Measurements from ENCODE around the gene SORBS1.

Gene SORBS1

DNA sequence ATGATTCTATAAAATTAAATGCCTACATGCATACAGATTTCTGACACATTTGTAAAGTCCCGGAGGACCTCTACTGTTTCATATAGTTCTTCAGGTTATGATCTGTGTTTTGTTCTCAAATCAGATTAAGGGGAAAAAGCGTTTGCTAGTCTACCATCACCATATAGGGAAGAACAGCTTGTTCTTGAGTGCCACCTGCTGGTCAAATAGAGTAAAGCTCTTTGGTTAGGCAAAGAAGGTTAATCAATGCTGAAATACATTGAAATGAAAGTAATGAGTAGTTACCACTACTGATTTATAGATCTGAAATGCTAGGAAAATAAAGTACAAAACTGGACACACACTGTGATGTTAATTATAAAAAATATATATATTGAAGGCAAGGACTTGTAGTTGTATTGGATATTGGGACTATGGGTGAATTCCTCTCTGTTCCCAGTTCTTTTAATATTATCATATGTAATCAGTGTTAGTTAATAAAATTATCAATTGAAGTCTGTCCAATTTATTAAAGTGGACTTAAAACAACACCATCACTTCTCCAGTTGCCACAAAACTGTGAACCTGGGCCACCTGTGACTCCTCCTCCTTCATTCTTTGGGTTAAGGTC lies 197.8 kb downstream of the SORBS1 start:
- peak; percentile 12 to 49 for DNase-seq (ENCODE audit: low read depth in 1 of 2, low spot score in 1 of 2)
- TF ChIP-seq SPI1 (IDR thresholded peaks at IDR 0.05; ENCODE audit: borderline replicate concordance, low read depth), result no peak
- TF ChIP-seq, protein P1, sequence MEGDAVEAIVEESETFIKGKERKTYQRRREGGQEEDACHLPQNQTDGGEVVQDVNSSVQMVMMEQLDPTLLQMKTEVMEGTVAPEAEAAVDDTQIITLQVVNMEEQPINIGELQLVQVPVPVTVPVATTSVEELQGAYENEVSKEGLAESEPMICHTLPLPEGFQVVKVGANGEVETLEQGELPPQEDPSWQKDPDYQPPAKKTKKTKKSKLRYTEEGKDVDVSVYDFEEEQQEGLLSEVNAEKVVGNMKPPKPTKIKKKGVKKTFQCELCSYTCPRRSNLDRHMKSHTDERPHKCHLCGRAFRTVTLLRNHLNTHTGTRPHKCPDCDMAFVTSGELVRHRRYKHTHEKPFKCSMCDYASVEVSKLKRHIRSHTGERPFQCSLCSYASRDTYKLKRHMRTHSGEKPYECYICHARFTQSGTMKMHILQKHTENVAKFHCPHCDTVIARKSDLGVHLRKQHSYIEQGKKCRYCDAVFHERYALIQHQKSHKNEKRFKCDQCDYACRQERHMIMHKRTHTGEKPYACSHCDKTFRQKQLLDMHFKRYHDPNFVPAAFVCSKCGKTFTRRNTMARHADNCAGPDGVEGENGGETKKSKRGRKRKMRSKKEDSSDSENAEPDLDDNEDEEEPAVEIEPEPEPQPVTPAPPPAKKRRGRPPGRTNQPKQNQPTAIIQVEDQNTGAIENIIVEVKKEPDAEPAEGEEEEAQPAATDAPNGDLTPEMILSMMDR (IDR thresholded peaks at IDR 0.05; ENCODE audit: insufficient read depth, low read length), result peak; percentile 70
- Histone ChIP-seq H3K4me3 (replicated peaks; ENCODE audit: insufficient read depth, low read length) (no peak overlapping the region), H3K27me3 (ENCODE audit: insufficient read depth, poor library complexity, severe bottlenecking) (no peaks in the 10 kb centered on the region), H3K27ac (replicated peaks) (no peak overlapping the region)

DNA sequence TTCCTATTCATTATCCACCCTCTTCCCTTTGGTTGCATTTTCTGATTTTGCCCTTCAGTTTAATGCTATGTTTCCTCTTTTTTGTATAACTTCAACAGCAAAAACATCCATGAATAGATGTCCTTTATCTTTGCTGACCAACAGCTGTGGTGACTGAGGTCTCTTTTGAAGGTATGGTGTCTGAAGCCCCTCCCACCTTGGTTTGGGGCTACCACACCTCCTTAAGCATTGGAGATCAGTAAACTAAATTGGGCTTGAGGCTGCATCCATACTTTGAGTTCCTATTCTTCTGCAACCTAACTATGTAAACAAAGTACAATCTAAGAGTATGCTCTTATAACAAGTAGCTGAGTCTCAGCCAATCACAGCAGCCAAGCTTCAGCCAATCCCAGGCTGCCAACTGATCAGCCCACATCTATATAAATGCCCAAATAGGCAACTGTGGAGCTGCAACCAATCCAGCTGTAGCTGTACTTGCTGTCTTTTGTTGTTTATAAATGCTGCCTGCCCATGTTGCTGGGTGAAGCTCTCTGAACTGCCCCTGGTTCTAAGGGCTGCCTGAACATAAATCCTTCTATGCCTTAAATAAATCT lies 201.0 kb downstream of the SORBS1 start:
- DNase-seq (ENCODE audit: low read depth in 1 of 2, low spot score in 1 of 2), result no peak
- no peak overlapping the region for H3K27ac ChIP-seq (replicated peaks)
- no peak for TF ChIP-seq SPI1 (IDR thresholded peaks at IDR 0.05; ENCODE audit: borderline replicate concordance, low read depth)
- TF ChIP-seq, protein P1 (IDR thresholded peaks at IDR 0.05; ENCODE audit: insufficient read depth, low read length), result no peak
- TF ChIP-seq POLR2AphosphoS5 (IDR thresholded peaks at IDR 0.05; ENCODE audit: low read depth), result no peak
- TF ChIP-seq GABPA (IDR thresholded peaks at IDR 0.05; ENCODE audit: low read depth), result no peak
- TF ChIP-seq, protein P2, sequence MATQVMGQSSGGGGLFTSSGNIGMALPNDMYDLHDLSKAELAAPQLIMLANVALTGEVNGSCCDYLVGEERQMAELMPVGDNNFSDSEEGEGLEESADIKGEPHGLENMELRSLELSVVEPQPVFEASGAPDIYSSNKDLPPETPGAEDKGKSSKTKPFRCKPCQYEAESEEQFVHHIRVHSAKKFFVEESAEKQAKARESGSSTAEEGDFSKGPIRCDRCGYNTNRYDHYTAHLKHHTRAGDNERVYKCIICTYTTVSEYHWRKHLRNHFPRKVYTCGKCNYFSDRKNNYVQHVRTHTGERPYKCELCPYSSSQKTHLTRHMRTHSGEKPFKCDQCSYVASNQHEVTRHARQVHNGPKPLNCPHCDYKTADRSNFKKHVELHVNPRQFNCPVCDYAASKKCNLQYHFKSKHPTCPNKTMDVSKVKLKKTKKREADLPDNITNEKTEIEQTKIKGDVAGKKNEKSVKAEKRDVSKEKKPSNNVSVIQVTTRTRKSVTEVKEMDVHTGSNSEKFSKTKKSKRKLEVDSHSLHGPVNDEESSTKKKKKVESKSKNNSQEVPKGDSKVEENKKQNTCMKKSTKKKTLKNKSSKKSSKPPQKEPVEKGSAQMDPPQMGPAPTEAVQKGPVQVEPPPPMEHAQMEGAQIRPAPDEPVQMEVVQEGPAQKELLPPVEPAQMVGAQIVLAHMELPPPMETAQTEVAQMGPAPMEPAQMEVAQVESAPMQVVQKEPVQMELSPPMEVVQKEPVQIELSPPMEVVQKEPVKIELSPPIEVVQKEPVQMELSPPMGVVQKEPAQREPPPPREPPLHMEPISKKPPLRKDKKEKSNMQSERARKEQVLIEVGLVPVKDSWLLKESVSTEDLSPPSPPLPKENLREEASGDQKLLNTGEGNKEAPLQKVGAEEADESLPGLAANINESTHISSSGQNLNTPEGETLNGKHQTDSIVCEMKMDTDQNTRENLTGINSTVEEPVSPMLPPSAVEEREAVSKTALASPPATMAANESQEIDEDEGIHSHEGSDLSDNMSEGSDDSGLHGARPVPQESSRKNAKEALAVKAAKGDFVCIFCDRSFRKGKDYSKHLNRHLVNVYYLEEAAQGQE (IDR thresholded peaks at IDR 0.05; ENCODE audit: insufficient replicate concordance, low read depth), result no peak

DNA sequence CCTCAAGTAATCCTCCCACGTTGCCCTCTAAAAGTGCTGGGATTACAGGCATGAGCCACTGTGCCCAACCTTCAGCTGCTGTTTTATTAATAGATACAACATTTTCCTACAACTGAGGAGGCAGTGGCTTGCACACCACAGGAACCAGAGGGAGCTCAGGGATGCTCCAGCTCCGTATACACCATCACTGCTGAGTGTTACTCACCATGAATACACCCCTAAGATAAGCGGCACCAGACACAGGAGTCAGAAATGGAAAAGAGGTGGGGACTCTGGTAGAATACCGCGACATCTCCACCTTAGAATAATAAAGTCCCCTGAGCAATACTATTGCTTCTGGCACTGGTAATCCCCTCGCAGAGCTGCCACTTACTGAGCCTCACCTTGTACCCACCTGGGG lies 201.7 kb downstream of the SORBS1 start:
- Histone ChIP-seq H3K27ac (replicated peaks) (no peak overlapping the region), H3K27me3 (ENCODE audit: insufficient read depth, poor library complexity, severe bottlenecking) (no peaks in the 10 kb centered on the region), H3K4me3 (replicated peaks; ENCODE audit: insufficient read depth, low read length) (no peak overlapping the region)
- DNase-seq (ENCODE audit: low read depth in 1 of 2, low spot score in 1 of 2), result no peak
- TF ChIP-seq, protein P2 (IDR thresholded peaks at IDR 0.05; ENCODE audit: insufficient replicate concordance, low read depth), result no peak
- TF ChIP-seq, protein P1 (IDR thresholded peaks at IDR 0.05; ENCODE audit: insufficient read depth, low read length), result no peak
- TF ChIP-seq POLR2AphosphoS5 (IDR thresholded peaks at IDR 0.05; ENCODE audit: low read depth), result no peak

More for the DNA sequence above, 201.0 kb downstream of the SORBS1 start:
- no peak overlapping the region for H3K4me3 ChIP-seq (replicated peaks; ENCODE audit: insufficient read depth, low read length)
- H3K27me3 ChIP-seq (ENCODE audit: insufficient read depth, poor library complexity, severe bottlenecking), result no peaks in the 10 kb centered on the region
